Hematopoietic multipotent progenitor cell treated with erythropoietin and hydrocortisone succinate and interleukin-3 and kit ligand, for 17 days (in vitro differentiated cells): ENCODE data around the gene MED13L.

Experiments
- DNase-seq: peaks from one replicate; pipeline ENCODE4 v3.0.0-alpha.2; 2015; ENCODE audit warnings: low spot score

The MED13L gene

GRCh38 chr12:116090516-116090915 lies 187.0 kb downstream of the MED13L start:
- no peak for DNase-seq

GRCh38 chr12:116089080-116089479 lies 188.4 kb downstream of the MED13L start:
- DNase-seq = no peak

- no peak for DNase-seq
These were observed 189.5 kb downstream of the MED13L start for GRCh38 chr12:116087962-116088361.

GRCh38 chr12:116087399-116087798 lies 190.1 kb downstream of the MED13L start:
- DNase-seq = no peak

GRCh38 chr12:116080415-116080814 lies 197.1 kb downstream of the MED13L start:
- no peak for DNase-seq

GRCh38 chr12:116078396-116078795 lies 199.1 kb downstream of the MED13L start:
- DNase-seq = no peak

GRCh38 chr12:116077431-116077830 lies 200.1 kb downstream of the MED13L start:
- no peak for DNase-seq

GRCh38 chr12:116076399-116076798 lies 201.1 kb downstream of the MED13L start:
- DNase-seq = no peak

- no peak for DNase-seq
These were observed 202.8 kb downstream of the MED13L start for GRCh38 chr12:116074686-116075085.

GRCh38 chr12:116071555-116072230 lies 205.8 kb downstream of the MED13L start:
- DNase-seq = no peak

GRCh38 chr12:116070444-116070843 lies 207.0 kb downstream of the MED13L start:
- no peak for DNase-seq

- DNase-seq = no peak
These were observed 207.6 kb downstream of the MED13L start for GRCh38 chr12:116069943-116070342.

- no peak for DNase-seq
These were observed 208.6 kb downstream of the MED13L start for GRCh38 chr12:116068853-116069252.

GRCh38 chr12:116068371-116068770 lies 209.1 kb downstream of the MED13L start:
- DNase-seq = no peak

GRCh38 chr12:116067892-116068291 lies 209.6 kb downstream of the MED13L start:
- DNase-seq = no peak

GRCh38 chr12:116066381-116067230 lies 210.9 kb downstream of the MED13L start:
- DNase-seq = peak; percentile 72

- DNase-seq = no peak
These were observed 211.9 kb downstream of the MED13L start for GRCh38 chr12:116065606-116066005.

GRCh38 chr12:116064493-116064892 lies 213.0 kb downstream of the MED13L start:
- DNase-seq = no peak

- DNase-seq = no peak
These were observed 214.8 kb downstream of the MED13L start for GRCh38 chr12:116062698-116063097.

GRCh38 chr12:116060764-116061163 lies 216.7 kb downstream of the MED13L start:
- peak; percentile 38 for DNase-seq

GRCh38 chr12:116059904-116060303 lies 217.6 kb downstream of the MED13L start:
- no peak for DNase-seq

- DNase-seq = no peak
These were observed 218.9 kb downstream of the MED13L start for GRCh38 chr12:116058574-116058973.

GRCh38 chr12:116057356-116057755 lies 220.1 kb downstream of the MED13L start:
- DNase-seq = no peak
